ENCODE data around the gene RXFP2.

DNA sequence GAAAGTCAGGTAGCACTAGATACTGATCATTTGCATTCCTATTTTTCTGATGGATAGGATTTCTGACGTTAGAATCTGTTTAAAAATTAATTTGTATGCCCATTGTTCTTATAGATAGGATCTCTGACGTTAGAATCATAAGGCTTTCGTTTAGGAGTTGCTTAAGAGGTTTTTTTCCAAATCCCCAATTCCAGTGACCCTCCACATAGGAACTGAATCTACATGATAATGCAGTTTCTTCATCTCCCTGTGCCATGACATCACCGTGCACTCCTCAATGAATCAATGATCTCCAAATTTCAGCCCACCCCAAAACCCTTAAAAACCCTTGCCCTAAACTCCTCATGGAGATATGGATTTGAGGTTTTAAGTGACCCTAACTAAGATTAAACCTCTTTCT, 87.2 kb downstream of the RXFP2 start:
- TF ChIP-seq, protein P1, sequence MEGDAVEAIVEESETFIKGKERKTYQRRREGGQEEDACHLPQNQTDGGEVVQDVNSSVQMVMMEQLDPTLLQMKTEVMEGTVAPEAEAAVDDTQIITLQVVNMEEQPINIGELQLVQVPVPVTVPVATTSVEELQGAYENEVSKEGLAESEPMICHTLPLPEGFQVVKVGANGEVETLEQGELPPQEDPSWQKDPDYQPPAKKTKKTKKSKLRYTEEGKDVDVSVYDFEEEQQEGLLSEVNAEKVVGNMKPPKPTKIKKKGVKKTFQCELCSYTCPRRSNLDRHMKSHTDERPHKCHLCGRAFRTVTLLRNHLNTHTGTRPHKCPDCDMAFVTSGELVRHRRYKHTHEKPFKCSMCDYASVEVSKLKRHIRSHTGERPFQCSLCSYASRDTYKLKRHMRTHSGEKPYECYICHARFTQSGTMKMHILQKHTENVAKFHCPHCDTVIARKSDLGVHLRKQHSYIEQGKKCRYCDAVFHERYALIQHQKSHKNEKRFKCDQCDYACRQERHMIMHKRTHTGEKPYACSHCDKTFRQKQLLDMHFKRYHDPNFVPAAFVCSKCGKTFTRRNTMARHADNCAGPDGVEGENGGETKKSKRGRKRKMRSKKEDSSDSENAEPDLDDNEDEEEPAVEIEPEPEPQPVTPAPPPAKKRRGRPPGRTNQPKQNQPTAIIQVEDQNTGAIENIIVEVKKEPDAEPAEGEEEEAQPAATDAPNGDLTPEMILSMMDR (IDR thresholded peaks at IDR 0.05) = no peak
- TF ChIP-seq EZH2 (IDR thresholded peaks at IDR 0.05) (no peak), EZH2phosphoT487 (IDR thresholded peaks at IDR 0.05) (no peak)
